ENCODE data around the gene SLC16A12.

The SLC16A12 gene, protein sequence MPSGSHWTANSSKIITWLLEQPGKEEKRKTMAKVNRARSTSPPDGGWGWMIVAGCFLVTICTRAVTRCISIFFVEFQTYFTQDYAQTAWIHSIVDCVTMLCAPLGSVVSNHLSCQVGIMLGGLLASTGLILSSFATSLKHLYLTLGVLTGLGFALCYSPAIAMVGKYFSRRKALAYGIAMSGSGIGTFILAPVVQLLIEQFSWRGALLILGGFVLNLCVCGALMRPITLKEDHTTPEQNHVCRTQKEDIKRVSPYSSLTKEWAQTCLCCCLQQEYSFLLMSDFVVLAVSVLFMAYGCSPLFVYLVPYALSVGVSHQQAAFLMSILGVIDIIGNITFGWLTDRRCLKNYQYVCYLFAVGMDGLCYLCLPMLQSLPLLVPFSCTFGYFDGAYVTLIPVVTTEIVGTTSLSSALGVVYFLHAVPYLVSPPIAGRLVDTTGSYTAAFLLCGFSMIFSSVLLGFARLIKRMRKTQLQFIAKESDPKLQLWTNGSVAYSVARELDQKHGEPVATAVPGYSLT

DNA sequence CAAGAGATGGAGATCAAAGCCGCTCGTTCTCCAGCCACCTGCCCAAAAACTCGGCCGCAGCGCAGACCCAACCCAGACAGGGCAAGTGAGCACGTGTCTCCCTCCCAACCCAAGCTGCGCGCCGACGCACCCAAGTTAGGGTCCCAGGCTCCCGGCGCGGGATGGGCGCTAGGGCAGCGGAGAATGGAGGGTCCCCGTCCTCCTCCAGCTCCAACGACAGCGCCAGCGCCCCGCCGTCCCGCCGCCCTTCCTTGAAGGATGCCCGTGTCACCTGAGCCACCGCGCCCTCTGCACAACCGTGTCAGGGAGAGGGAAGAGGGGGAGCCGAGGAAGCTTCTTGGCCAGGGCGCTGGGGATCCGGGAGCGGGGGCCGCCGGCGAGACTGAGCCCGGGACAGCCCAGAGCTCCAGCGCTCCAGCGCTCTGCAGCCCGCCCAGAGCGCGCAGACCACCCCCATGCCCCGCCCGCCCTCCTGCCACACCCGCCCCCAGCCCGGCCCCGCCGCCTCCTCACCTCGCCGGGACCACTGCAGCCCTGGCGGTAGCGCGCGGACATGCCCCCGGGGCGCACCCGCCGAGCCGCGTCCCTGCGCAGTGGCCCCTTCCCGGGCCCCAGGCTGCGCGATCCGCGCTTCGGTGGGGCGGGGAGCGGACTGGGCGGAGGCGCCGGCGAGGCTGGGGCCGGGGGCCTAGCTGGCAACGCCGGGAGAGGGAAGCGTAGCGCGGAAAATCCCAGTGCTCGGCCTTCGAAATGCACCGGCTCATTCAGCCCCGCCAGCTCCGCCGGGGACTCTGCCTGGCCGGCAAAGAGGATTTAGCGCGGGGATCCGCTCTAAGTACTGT is at the start of gene SLC16A12:
TSS of gene SLC16A12 (minus strand) at position 424 of the 842 bp plus-strand sequence. CDS start 73,016 bp downstream, outside the sequence.
- DNase-seq (ENCODE audit: insufficient read length, low spot score) (no peak), FAIRE-seq (peak; percentile 46)

DNA sequence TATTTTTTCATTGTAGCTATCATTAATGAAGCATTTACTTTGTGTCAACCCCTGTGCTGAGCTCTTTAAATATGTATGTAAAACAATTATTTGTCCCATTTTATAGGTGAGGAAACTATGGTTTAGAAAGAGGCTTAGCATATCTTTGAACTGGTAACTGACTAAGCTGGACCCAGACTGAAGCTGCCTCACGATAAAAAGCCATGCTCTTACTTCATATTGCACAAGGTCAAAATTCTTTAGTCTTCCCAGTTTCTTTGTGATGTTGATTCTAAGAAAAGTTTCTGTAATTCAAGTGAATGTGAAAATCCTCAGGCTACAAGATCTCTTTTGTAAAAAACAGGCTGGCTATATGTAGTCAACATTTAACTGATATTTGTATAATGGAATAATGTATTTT is 46.6 kb upstream of the SLC16A12 start:
- no peak for FAIRE-seq
- no peak for DNase-seq (ENCODE audit: insufficient read length, low spot score)

DNA sequence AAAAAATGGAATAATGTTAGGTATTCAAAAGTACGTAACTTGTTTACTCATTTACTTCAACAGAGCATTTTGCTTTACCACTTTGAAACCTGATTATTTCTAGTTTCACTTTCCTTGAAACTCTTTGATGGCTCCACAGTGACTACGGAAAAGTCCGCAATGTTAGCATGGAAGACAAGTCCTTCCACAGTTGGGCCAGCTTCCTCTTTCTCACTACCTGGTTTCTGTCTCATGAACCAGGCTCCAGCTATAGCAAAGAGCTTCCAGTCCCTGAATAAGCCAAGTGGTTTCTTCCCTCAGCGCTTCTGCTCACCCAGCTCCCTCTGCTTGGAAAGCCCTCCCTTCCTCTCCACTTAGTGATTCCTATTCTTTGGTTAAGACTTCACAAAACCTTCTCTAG is 44.8 kb upstream of the SLC16A12 start:
- no peak for FAIRE-seq

DNA sequence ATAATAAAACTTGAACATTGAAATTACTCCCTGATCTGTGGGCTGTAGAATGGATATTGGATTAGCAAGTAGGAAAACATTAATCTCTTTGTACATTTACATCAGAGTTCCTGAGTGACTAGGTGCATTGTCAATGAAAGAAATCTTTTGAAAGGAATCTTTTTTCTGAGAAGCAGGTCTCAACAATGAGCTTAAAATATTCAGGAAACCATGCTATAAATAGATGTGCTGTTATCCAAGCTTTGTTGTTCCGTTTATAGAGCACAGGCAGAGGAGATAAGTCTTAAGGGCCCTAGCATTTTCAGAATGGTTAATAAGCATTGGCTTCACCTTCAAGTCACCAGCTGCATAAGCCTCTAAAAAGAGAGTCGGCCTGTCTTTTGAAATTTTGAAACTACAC is 41.3 kb upstream of the SLC16A12 start:
- DNase-seq (ENCODE audit: insufficient read length, low spot score), result no peak
- FAIRE-seq, result no peak

More for the DNA sequence above, 44.8 kb upstream of the SLC16A12 start:
- no peak for DNase-seq (ENCODE audit: insufficient read length, low spot score)

DNA sequence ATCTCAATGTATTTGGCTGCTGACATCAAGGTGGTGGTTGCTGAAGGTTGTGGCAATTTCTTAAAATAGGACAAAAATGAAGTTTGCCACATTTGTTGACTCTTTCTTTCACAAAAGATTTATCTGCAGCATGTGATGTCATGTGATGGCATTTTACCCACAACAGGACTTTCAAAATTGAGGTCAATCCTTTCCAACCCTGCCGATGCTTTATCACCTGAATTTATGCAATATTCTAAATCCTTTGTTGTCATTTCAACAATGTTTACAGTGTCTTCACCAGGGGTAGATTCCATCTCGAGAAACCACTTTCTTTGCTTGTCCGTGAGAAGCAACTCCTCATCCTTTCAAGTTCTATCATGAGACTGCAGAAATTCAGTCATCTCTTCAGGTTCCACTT is 40.6 kb upstream of the SLC16A12 start:
- FAIRE-seq (no peak), DNase-seq (ENCODE audit: insufficient read length, low spot score) (no peak)

DNA sequence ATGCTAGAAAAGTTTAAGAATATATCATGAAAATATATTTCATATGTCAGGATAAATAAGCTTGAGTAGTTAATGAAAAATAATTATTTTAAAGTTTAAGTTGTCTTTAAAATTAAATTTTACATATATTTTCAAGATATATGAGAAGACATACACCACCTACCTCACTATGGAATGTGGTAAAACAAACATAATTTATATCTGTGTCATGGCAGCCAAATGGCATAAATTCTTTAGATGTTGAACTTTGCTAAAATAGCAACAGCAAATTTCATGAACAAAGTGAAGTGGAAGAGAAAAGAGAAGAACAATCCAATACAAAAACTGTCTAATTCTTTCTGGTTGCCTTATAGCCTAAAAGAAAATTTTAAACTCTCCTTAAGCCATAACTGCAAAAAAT is 39.6 kb upstream of the SLC16A12 start:
- FAIRE-seq, result no peak

DNA sequence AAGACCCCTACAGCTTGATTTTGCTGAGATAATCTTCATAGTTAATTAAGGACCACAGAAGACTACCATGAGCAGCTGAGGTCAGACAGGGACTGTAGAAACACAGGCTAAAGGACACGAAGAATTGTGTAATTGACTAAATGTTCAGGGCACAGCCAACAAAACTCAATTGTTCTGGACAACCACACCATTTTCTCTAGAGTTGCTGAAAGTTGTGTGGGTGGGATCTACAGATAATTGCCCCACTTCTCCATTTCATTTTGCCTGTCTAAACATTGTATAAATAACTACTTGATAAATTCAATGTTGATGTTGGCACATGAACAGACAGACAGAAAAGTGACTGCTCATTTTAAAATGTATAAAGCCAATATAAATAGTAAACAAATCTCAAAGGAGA is 39.0 kb upstream of the SLC16A12 start:
- no peak for FAIRE-seq

More for the DNA sequence above, 39.6 kb upstream of the SLC16A12 start:
- DNase-seq (ENCODE audit: insufficient read length, low spot score), result no peak

DNA sequence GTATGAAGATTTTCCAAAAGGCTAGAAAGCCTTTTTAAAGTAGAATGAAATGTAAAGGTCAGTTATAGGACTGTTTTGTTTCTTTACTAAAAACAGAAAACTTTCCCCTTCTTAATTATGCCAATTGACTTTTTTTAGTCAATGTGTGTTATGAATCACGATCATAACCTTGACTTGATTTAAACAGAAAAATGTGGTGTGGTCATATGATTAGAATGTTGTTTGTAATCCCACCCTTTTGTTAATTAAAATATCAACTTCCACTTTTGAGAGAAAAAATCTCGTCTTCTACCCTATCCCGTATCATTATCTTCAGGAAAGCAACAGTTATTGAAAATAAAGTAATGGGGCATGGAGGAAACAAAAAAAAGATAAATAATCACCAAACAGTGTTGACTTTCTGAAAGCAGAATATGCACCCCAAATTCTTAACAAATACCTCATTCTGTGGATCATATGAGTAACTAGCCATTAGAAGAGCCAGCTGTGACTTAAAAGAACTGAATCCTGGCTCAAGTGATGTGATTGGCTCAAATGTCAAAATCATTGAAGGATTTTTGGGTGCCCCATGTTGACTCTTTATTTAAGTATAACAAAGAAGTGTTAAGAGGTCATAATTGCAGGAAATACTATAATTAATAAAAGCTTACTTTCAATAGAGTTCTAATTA is 32.3 kb upstream of the SLC16A12 start:
- no peak for FAIRE-seq
- DNase-seq (ENCODE audit: insufficient read length, low spot score), result no peak

More for the DNA sequence above, 39.0 kb upstream of the SLC16A12 start:
- no peak for DNase-seq (ENCODE audit: insufficient read length, low spot score)

DNA sequence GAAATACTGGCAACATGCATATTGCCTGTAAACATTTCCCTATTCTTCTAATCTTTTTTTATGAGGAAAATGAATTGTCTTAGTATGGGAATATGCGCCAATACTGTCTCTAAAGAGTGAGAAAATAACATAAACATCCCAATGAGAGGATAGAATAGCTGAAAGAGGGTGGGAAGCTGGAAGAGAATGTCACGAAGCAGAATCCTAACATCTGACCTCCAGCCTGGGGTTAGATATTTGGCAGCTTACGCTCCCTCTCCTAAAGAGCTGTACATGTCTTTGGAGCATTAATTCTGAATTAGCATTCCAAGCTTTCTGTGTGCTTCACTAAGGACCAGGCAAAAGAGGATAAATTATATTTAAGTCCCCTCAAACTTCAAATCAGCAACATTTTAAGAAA is 31.6 kb upstream of the SLC16A12 start:
- DNase-seq (ENCODE audit: insufficient read length, low spot score), result no peak
- FAIRE-seq, result no peak

DNA sequence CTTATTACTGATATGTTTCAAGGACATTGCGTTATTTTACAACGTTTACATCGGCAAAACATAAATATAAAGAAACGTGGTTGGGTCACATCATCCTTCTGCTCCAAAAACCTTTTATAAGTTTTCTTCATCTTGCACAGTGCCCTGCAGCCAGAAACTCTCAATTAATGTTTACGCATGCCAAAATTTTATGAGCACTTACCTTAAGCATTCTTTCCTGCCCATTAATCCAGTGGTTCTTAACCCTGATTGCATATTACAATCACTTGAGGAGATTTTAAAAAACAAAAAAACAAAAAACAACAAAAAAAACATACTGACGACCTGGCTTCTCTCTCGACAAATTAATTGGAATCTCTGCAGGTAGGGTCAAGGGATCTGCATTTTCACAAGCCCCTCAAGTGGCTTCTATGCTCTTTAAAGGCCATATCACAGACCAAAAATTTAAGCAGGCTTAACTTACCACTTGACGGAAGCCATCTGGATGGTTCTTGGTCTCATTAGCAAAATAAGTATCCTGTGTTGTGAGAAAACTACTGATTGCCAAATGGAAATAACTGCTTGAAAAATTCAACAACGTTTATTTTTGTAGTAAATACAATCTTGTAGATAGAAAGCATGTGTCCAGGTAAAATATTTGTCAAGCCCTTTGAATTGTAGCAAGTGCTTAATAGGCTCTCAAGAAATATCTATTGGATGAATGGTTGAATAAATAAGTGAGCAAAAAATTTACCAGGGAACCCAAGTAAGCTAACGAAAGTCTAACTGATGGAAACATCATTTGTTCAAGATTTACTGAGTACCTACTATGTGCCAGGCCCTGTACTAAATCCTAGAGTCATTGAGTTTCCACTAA is 30.9 kb upstream of the SLC16A12 start:
- FAIRE-seq, result no peak
- no peak for DNase-seq (ENCODE audit: insufficient read length, low spot score)

DNA sequence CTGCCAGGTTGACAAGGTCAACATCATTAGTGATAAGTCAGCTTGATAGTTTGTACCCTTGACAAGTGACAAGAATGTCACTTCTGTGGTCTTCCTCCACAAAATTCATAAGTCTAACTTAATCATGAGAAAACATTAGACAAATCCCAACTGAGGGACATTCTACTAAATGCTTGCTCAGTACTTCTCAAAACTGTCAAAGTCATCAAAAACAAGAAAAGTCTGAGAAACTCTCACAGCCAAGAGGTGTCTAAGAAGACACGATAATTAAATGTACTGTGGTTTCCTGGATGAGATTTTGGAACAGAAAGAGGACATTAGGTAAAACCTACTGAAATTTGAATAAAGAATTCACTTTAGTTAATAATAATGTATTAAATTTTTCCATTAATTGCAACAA is 29.8 kb upstream of the SLC16A12 start:
- FAIRE-seq (no peak), DNase-seq (ENCODE audit: insufficient read length, low spot score) (no peak)

DNA sequence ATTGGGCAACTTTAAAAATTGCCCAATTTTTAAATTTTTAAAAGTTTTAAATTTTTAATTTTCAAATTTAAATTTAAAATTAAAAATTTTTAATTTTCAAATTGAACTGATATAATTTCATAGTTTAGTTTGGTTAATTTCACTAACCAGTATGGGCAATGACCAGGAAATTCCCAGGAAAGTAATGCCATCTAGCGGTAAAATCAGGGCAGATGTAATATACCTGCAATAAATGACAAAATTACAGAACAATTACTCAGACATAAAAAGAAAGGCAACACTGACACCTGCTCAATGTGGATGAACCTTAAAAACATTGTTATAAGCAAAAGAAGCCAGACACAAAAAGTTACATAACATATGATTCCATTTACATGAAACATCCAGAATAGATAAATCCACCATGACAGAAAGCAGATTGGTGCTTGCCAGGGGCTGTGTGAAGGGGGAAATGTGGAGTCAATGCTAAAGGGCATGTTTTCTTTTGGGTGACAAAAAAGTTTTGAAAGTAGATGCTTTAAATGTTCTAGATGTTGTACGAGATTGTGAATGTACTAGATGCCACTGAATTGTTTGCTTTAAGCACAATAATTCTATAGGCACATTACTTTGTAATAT is 28.6 kb upstream of the SLC16A12 start:
- FAIRE-seq, result peak; percentile 49
- DNase-seq (ENCODE audit: insufficient read length, low spot score), result peak; percentile 55

DNA sequence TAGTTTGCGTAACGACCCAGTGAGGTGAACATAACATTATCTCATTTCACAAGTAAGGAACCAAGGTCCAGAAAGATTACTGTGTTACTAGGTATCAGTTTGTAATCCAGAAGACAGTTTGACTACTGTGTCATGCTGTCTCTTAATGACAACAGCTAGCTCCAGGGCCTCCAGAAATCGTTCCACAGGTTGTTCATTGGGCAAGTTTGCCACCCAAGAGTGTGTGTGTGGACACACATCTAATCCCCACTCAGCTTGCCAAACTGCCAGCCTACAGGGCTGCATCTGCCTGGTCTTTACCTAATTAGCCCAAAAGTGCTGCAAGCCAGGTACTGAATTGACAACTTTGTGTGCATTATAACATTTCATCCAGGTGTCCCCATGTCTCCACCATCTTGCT is 27.9 kb upstream of the SLC16A12 start:
- no peak for DNase-seq (ENCODE audit: insufficient read length, low spot score)
- peak; percentile 13 for FAIRE-seq

DNA sequence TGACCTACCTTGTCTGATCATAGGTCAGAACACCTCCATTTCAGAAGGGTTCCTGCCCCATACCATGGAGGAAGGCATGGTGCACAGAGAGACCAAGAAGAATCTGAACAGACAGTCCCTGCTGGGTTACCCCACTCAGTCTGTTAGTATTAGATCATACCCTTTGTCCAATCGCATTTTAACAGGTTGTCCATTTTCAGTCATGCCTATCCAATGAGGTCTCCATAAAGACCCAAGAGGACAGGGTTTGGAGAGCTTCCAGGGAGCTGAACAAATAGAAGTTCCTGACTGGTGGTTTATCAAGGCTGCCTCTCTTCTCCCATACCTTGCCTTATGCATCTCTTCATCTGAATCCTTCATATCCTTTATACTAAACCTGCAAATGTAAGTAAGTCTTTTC is 21.2 kb upstream of the SLC16A12 start:
- no peak for FAIRE-seq
- no peak for DNase-seq (ENCODE audit: insufficient read length, low spot score)

DNA sequence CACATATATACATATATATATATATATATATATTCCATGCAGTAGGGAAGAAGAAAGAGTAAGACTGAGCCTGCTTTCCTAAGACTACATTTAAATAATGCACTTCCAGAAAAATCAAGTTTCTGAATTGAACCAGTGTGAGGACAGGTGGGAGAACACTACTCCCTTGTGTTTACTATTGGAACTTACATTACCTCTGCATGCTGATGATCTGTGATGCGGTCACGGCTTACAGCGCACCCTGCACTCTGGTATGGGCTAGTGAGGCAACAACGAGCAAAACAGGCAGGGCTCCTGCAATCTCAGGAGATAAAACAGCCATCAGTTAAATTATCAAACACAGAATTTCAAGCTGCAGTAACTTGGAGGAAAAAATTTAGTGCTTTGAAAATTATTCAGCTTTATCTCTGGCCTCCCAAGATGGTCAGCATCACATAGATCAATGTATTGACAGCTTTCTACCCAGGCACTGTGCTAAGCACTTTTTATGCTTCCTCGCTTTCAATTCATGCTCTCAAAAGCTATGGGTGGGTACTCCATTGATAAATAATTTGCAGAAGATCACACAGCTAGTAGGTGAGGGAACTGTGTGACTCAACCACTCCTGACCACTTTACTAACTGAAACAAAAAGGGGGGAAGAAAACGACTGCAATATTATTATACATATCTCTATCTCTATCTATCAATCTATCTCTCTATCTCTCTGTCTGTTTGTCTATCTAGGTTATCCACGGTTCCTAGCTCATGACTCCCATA is 20.5 kb upstream of the SLC16A12 start:
- FAIRE-seq, result no peak

DNA sequence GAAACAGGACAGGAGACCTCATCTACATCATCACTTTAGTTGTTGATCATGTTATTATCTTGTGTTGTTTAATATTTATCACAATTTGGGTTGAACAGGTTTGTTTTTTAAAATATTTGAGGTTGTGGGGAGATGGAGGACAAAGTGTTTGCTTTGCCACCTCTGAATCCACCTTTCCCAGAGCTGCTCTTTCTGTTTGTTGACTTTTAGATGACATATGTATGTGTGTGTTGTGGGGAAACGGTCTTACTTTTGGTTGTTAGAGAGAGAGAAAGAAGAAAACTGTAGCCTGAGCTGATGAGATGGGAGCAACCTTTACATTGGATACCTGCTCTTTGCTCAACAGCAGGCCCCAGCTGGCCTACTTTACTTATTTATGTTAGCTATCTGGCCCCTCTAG is 19.0 kb upstream of the SLC16A12 start:
- FAIRE-seq (no peak), DNase-seq (ENCODE audit: insufficient read length, low spot score) (no peak)

More for the DNA sequence above, 20.5 kb upstream of the SLC16A12 start:
- DNase-seq (ENCODE audit: insufficient read length, low spot score), result no peak

DNA sequence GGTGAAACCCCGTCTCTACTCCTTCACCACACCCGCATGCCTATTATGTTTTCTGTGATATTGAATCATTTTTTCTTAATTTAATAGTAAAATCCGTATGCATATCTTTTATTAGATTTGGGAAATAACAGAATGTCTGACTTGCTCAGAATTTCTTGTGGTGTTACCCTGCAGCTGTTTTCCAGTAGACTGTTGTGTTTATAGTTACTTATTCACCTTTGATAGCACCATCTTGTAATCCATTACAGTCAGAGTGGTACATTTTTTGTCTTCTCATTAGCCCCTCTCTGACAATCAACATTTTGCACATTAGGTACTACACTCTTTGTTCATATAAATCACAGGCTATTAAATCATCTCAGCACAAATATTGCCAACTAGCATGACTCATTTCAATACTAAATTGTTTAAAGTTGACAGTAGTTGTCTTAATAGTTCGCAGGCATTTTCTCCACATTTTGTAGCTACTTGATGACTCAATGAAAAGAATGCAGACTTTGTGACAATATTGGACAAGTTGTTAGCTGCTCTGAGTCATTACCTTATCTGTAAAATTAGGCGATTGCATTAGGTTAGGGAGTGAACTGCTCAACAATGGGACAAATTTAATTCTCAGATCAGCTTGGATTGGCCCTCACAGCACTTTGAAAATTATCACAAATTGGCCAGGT is 17.8 kb upstream of the SLC16A12 start:
- DNase-seq (ENCODE audit: insufficient read length, low spot score) (peak; percentile 79), FAIRE-seq (peak; percentile 90)

DNA sequence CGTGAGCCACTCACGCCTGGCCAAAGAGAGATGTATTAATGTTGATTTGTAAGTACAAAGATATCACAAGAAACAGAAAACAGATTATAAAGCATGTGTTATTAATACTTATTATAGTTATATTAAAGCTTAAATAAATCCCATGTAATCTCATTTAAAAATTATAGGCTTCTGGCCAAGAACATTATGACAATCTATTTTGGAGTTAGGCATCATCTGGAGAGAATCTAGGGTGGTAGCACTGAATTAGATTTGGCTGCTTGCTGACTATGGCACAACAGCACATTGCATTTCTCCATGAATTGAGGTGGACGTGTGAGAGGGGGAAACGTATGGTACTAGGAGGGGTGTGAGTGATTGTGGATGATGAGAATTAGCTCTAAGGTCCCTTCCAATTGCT is 16.8 kb upstream of the SLC16A12 start:
- FAIRE-seq (no peak), DNase-seq (ENCODE audit: insufficient read length, low spot score) (no peak)

Measured in HTR-8/SVneo (cell line).